Measurements from ENCODE around the gene RNF144A.

- TF ChIP-seq POLR2AphosphoS5 (IDR thresholded peaks at IDR 0.05; ENCODE audit: low read depth, low read length) = no peak
- no peak for TF ChIP-seq TAF1 (IDR thresholded peaks at IDR 0.05; ENCODE audit: borderline replicate concordance, insufficient read depth, low read length)
Observed at GRCh38 chr2:6919901-6920742, 2.9 kb downstream of the RNF144A start.
